Measurements from ENCODE around the gene DSCAM. TPM values are rescaled to one million over a fixed set of nuclear protein-coding genes. Genes with fewer than 3 reads are reported as not detected.
"Not testable (repeated sequence)": the region's sequence is repeated elsewhere in the genome, so short reads cannot be mapped to it uniquely, and the experiment has no call there.

The DSCAM gene
- total RNA-seq = not detected in 2 replicates
- long read RNA-seq = 0 reads

GRCh38 chr21:40846587-40847411, at the start of gene DSCAM:
Gene DSCAM (minus strand): TSS chr21:40847158. CDS start chr21:40846661, 497 bp downstream.
- Mint-ChIP-seq H3K9me3 (ENCODE audit: unreplicated experiment) (no peaks in the 10 kb centered on the region), H3K4me3 (ENCODE audit: unreplicated experiment) (peak within 1 kb of the TSS; percentile 59), H3K27ac (ENCODE audit: unreplicated experiment) (no peak within 1 kb of the TSS), H3K27me3 (ENCODE audit: unreplicated experiment) (peaks cover 26% of the 10 kb centered on the region), H3K36me3 (ENCODE audit: unreplicated experiment) (no peaks in the 10 kb centered on the region), H3K4me1 (ENCODE audit: unreplicated experiment) (peaks cover 9% of the 10 kb centered on the region)
- TF ChIP-seq CTCF (IDR thresholded peaks at IDR 0.05) = no peak
- no peak for DNase-seq (ENCODE audit: extremely low spot score, unreplicated experiment)

GRCh38 chr21:40895697-40896096, 48.7 kb upstream of the DSCAM start:
- not testable (repeated sequence) for H3K36me3 Mint-ChIP-seq (ENCODE audit: unreplicated experiment); H3K4me3 Mint-ChIP-seq (ENCODE audit: unreplicated experiment); H3K4me1 Mint-ChIP-seq (ENCODE audit: unreplicated experiment); H3K27ac Mint-ChIP-seq (ENCODE audit: unreplicated experiment); H3K27me3 Mint-ChIP-seq (ENCODE audit: unreplicated experiment); DNase-seq (ENCODE audit: extremely low spot score, unreplicated experiment)
- peaks cover 28% of the 10 kb centered on the region for H3K9me3 Mint-ChIP-seq (ENCODE audit: unreplicated experiment)

GRCh38 chr21:40886931-40887330, 40.0 kb upstream of the DSCAM start:
- Mint-ChIP-seq H3K27me3 (ENCODE audit: unreplicated experiment) (no peaks in the 10 kb centered on the region), H3K27ac (ENCODE audit: unreplicated experiment) (no peak overlapping the region), H3K9me3 (ENCODE audit: unreplicated experiment) (peaks cover 36% of the 10 kb centered on the region)

GRCh38 chr21:40886006-40886405, 39.0 kb upstream of the DSCAM start:
- peaks cover 38% of the 10 kb centered on the region for H3K9me3 Mint-ChIP-seq (ENCODE audit: unreplicated experiment)
- no peak overlapping the region for H3K4me3 Mint-ChIP-seq (ENCODE audit: unreplicated experiment)
- H3K27ac Mint-ChIP-seq (ENCODE audit: unreplicated experiment) = no peak overlapping the region
- TF ChIP-seq CTCF (IDR thresholded peaks at IDR 0.05) = no peak
- no peaks in the 10 kb centered on the region for H3K4me1 Mint-ChIP-seq (ENCODE audit: unreplicated experiment)
- no peak for DNase-seq (ENCODE audit: extremely low spot score, unreplicated experiment)
- H3K27me3 Mint-ChIP-seq (ENCODE audit: unreplicated experiment) = no peaks in the 10 kb centered on the region
- no peaks in the 10 kb centered on the region for H3K36me3 Mint-ChIP-seq (ENCODE audit: unreplicated experiment)

More at GRCh38 chr21:40886931-40887330, 40.0 kb upstream of the DSCAM start:
- Mint-ChIP-seq H3K4me1 (ENCODE audit: unreplicated experiment) (no peaks in the 10 kb centered on the region), H3K4me3 (ENCODE audit: unreplicated experiment) (no peak overlapping the region), H3K36me3 (ENCODE audit: unreplicated experiment) (no peaks in the 10 kb centered on the region)
- TF ChIP-seq CTCF (IDR thresholded peaks at IDR 0.05) = no peak
- DNase-seq (ENCODE audit: extremely low spot score, unreplicated experiment) = no peak

- DNase-seq (ENCODE audit: extremely low spot score, unreplicated experiment) = no peak
- Mint-ChIP-seq H3K27me3 (ENCODE audit: unreplicated experiment) (no peaks in the 10 kb centered on the region), H3K4me3 (ENCODE audit: unreplicated experiment) (no peak overlapping the region), H3K4me1 (ENCODE audit: unreplicated experiment) (no peaks in the 10 kb centered on the region), H3K27ac (ENCODE audit: unreplicated experiment) (no peak overlapping the region), H3K36me3 (ENCODE audit: unreplicated experiment) (no peaks in the 10 kb centered on the region), H3K9me3 (ENCODE audit: unreplicated experiment) (peaks cover 39% of the 10 kb centered on the region)
- no peak for TF ChIP-seq CTCF (IDR thresholded peaks at IDR 0.05)
These were observed 35.4 kb upstream of the DSCAM start for GRCh38 chr21:40882192-40882915.

Measured in osteocyte (in vitro differentiated cells).